ENCODE results near the gene SULT2B1.

GRCh38 chr19:48644355-48644754 is 92.4 kb downstream of the SULT2B1 start:
- no peak for TF ChIP-seq GATA3 (IDR thresholded peaks at IDR 0.05; ENCODE audit: low read depth, low read length)
- no peak for TF ChIP-seq GATA2 (IDR thresholded peaks at IDR 0.05; ENCODE audit: low read depth, low read length)

Data from SH-SY5Y (cell line).